ENCODE data around the gene ARHGAP9. TPM values are rescaled to one million over a fixed set of nuclear protein-coding genes. Genes with fewer than 3 reads are reported as not detected.
A peak's percentile ranks its signal among the peaks of the same experiment; 100 is the strongest.

The ARHGAP9 gene
- total RNA-seq, 1 donor from 2014 or later, result 54.2 TPM

GRCh38 chr12:57476993-57477709 lies 2.5 kb downstream of the ARHGAP9 start:
- no peaks in the 10 kb centered on the region for H3K9me3 ChIP-seq
- peak overlapping the region; percentile 57 for H3K4me3 ChIP-seq
- DNase-seq (no peak), ATAC-seq (no peak)
- peaks cover 36% of the 10 kb centered on the region for H3K27me3 ChIP-seq (ENCODE audit: low read depth)
- H3K27ac ChIP-seq, result peak overlapping the region; percentile 78
- peaks cover 37% of the 10 kb centered on the region for H3K4me1 ChIP-seq
- peaks cover 3% of the 10 kb centered on the region for H3K36me3 ChIP-seq
- no peak for TF ChIP-seq CTCF (IDR thresholded peaks at IDR 0.05)
- intact Hi-C loops (cut with DNase I), result no loop called here

DNA sequence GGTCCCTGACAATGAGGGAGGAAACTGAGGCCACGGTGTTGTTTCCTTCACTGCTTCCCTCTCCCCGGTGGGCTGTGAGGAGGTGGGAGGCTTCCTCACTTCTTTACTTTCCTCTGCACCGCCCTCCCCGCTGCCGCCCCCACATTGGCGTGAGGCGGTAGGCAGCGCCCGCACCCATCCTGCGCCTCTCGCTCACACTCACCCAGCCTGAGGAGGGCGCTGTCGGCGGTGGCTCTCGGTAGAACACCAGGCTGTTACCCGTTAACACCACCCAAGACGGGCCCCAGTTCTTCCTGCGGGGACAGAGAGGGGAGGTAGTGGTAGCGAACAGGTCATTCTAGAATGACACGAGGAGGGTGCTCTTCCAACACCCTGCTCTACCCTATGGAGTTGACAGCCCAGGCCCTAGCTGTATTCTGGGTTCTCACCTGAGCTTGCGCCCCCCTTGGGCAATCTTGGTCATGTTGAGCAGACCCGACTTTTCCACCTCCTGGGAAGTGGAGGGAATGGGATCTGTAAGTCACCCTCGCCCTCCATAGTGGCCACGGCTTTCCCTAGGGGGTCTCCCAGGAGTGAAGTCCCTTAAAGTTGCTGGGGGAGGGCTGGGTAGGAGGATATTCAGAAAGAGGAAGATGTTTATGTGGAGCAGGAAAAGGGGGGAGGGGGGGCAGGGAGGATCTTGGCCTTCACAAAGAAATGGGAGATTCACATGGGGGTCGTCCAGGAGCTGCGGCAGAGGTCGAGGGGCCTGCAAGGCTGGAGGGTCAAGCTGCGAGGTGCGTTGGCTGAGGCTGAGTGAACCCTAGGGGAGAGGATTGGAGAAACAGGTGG lies 3.3 kb downstream of the ARHGAP9 start:
- peak; percentile 25 to 62 for ATAC-seq

DNA sequence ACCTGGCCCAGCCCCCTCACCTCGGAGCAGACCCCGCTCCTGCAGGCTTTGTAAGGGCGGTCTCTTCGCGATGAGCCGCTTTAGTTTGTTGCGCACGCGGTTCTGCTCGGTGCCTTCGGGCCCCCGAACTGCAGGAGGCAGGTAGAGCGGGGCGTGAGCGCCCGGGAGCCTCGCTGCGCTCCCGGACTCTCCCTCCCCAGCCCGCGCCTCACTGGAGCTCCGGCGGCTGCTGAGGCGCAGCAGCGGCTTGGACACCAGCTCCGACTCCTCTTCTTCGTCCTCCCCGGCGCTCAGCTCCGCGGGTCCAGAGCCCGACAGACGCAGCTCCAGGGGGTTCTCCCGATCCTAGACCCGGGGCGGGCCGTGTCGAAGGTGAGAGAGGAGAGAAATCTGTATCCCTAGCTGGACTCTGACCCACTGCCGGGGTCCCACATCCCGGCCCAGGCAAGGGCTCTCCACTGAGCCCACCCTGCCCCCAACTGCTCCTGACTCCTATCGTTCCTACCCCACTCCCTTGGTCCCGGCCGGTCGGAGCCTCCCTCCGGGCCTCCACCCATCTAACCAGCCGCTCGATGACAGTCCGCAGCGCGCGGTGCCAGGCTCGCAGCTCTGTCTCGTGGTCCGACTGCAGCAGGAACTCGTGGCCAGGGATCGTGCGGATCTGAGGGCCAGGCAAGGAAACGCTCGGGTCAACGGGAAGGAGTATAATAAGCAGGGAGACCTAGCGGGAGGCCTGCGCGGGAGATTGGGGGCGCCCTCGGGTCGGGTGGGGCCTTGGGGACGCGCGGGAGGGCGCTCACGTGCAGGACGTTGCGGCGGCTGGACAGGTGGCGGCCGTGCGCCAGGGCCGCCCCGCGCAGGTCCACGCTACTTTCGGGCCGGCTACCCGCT lies 4.2 kb downstream of the ARHGAP9 start:
- Histone ChIP-seq H3K9me3 (no peaks in the 10 kb centered on the region), H3K27ac (peak overlapping the region; percentile 78), H3K36me3 (peaks cover 3% of the 10 kb centered on the region), H3K4me3 (peak overlapping the region; percentile 57), H3K27me3 (ENCODE audit: low read depth) (peaks cover 36% of the 10 kb centered on the region), H3K4me1 (peaks cover 34% of the 10 kb centered on the region)
- intact Hi-C loops (cut with DNase I), result no loop called here
- peak; percentile 27 to 31 for ATAC-seq
- DNase-seq, result no peak
- TF ChIP-seq CTCF (IDR thresholded peaks at IDR 0.05), result no peak

More for the DNA sequence above, 3.3 kb downstream of the ARHGAP9 start:
- Histone ChIP-seq H3K27me3 (ENCODE audit: low read depth) (peaks cover 36% of the 10 kb centered on the region), H3K4me3 (peak overlapping the region; percentile 57), H3K4me1 (peaks cover 37% of the 10 kb centered on the region), H3K27ac (peak overlapping the region; percentile 78), H3K9me3 (no peaks in the 10 kb centered on the region), H3K36me3 (peaks cover 3% of the 10 kb centered on the region)
- peak; percentile 36 for TF ChIP-seq CTCF (IDR thresholded peaks at IDR 0.05)
- intact Hi-C loops (cut with DNase I), result no loop called here
- DNase-seq, result peak; percentile 77

GRCh38 chr12:57474862-57475261 lies 4.8 kb downstream of the ARHGAP9 start:
- ATAC-seq, result no peak
- peaks cover 3% of the 10 kb centered on the region for H3K36me3 ChIP-seq
- TF ChIP-seq CTCF (IDR thresholded peaks at IDR 0.05), result no peak
- H3K4me1 ChIP-seq, result peaks cover 31% of the 10 kb centered on the region
- H3K4me3 ChIP-seq, result peak overlapping the region; percentile 57
- DNase-seq, result no peak
- H3K27ac ChIP-seq, result no peak overlapping the region
- H3K9me3 ChIP-seq, result no peaks in the 10 kb centered on the region
- intact Hi-C loops (cut with DNase I), result no loop called here
- H3K27me3 ChIP-seq (ENCODE audit: low read depth), result peaks cover 36% of the 10 kb centered on the region

- intact Hi-C loops (cut with DNase I), result no loop called here
- no peak for ATAC-seq
- no peaks in the 10 kb centered on the region for H3K9me3 ChIP-seq
Measured at GRCh38 chr12:57474430-57474829, 5.2 kb downstream of the ARHGAP9 start.

More at GRCh38 chr12:57474430-57474829, 5.2 kb downstream of the ARHGAP9 start:
- H3K4me3 ChIP-seq, result no peak overlapping the region
- H3K27ac ChIP-seq, result no peak overlapping the region
- peaks cover 3% of the 10 kb centered on the region for H3K36me3 ChIP-seq
- no peak for DNase-seq
- H3K4me1 ChIP-seq, result peaks cover 31% of the 10 kb centered on the region
- peaks cover 36% of the 10 kb centered on the region for H3K27me3 ChIP-seq (ENCODE audit: low read depth)
- no peak for TF ChIP-seq CTCF (IDR thresholded peaks at IDR 0.05)

Data from lower lobe of right lung (tissue), 2 donors.